Fibroblast of skin of left biceps (primary cell): ENCODE measurements around the gene POLN.

Experiments used
- DNase-seq, 2 experiments: peaks; one replicate each; pipeline ENCODE4 v3.0.0-alpha.2; 2013; ENCODE audit warnings: low read depth in 2 of 2

The POLN gene

DNA sequence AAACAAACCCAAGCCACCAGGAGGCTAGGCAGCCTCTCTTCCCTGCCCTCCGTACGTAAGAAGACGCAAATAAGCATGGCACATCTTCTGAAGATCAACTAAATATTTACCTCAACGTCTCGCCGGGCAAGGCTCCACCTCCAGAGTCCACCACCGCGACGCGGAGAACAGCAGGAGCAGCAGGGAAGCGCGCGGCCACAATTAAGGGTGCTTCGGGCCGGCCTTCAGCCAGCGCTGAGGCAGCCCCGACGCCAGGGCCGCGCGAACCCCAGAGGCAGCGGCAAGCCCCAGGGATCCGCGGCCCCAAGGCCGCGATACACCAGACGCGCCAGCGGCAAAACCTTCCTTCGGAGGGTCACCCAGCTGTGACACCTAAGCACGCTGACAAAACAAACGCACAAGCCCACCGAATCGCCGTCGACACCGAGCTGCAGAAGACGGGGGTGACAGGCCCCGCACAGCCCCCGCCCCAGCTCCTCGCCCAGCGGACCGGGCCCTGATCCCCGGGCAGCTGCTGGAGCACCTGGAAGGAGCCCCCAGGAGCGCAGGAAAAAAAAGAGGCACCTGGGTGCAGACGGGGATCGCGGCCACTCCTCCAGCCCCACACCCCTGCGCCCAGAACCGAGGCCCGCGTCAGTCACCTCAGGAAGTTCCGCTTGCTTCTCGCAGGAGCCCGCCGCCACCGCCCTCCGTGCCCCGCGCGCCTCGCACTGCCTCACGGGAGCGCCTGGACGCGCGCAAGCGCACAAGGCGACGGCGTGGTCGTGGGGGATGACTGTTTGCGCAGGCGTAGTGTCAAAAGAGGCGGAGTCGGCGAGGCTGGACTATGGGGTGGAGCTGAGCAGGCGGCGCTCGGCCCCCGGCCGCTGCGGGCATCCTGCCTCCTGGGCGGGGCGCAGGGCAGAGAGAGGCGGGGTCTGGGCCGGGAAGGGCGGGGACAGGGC is at the start of gene POLN, which contains the start of gene HAUS3:
TSS of gene POLN (minus strand) at position 712 of the 944 bp plus-strand sequence. CDS start 12,890 bp downstream, outside the sequence.
TSS of gene HAUS3 (minus strand) at position 712 of the 944 bp plus-strand sequence. CDS start 1,175 bp downstream, outside the sequence.
- DNase-seq = peak; percentile 90 to 92

GRCh38 chr4:2290974-2291704 is 49.2 kb upstream of the POLN start:
- no peak for DNase-seq

DNA sequence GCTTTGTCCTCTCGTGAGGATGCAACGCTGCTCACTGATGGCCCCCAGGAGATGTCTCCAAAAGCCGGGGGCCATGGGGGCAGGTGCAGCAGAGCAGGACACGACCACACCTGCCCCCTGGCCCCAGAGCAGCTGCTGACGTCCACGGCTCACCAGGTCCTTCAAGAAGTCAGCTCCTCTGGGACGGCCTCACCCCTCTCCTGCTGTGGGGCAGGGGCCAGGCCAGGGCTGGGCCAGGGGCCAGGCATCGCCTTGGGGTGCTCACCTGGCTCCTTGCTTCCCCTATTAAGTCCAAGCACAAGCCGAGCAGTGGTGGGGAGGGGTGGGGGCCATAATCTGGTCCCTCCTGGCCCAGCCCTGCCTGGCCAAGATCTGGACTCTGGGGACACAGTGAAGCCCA is 48.6 kb upstream of the POLN start:
- DNase-seq = no peak

DNA sequence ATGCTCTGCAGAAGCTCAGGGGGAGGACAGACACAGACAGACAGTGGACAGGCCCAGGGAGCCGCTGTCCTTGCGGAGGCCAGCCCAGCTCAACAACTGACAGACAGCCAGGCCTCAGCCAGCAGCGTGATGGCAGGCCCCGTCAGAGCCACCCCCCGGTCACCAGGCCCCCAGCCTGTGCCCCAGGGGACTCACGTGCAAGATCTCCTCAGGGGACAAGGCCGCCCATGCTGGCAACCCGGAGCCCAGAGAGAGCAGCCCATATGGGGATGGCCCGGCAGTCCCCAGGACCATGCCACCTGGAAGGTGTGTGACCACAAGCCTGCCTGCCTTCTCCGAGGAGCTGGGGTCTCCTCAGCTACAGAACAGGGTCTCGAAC is 48.0 kb upstream of the POLN start:
- DNase-seq = no peak

DNA sequence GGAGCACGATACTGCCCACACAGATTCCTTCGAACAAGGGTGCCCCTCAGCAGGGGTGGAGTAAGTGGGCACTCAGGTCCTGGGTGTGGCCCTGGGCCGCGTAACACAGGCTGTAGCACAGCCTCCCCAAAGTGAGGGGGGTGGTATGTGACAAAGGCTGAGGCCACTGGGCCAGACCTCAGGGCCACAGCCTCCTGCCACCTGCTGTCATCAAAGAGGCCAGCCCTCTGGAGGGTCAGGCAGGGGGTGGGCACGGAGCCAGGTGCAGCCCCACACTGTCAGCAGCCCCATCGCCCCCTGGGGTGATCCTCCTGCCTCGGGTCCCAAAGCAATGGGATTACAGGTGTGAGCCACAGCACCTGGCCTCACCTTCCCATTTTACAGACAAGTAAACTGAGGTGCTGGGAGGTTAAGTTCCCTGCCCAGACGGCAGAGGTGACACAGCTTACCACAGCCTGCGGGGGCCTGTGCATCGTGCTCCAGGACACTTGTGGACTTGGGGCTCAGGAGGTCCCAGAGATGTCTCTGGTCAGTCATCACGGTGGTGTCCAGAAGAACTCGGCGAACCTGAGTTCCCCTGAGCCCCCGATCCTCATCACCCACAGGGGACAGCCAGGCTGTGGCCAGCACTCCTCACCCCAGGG is 47.5 kb upstream of the POLN start:
- DNase-seq = no peak

DNA sequence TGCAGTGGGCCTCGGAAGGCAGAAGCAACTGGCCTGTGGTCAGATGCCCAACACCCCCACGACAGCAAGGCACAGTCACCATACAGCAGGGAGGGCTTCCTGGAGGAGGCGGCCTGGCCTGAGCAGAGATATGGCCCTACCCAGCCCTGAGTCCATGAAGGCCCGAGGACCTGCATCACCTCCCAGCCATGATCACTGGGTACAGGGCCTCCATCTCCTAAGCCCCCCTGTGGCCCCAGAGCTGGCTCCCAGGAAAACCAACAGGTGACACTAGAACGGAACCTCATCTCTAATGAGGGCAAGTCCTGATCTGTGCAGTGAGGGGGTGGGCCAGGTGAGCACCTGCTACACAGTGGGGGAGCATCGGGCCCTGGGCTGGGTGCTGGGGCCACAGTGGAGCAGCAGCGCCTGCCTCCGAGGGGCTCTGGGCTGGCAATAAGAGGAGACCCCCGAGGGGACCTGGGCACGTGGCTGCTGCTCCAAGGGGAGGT is 46.2 kb upstream of the POLN start:
- DNase-seq = no peak

DNA sequence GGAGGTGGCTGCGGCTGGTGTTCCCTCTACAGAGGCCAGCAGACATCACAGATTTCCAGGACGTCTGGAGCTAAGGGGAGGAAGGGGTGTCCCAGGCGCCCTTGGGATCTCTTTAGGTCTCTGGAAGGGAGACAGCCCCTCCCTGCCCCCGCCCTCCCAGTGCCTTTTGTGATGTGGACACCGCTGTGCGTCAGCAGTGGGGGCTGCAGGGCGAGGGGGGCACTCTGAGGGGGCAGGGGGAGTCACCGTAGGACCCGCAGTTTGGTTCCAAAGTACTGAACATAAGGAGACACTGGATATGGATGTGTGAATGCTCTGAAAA is 45.6 kb upstream of the POLN start:
- DNase-seq = no peak

DNA sequence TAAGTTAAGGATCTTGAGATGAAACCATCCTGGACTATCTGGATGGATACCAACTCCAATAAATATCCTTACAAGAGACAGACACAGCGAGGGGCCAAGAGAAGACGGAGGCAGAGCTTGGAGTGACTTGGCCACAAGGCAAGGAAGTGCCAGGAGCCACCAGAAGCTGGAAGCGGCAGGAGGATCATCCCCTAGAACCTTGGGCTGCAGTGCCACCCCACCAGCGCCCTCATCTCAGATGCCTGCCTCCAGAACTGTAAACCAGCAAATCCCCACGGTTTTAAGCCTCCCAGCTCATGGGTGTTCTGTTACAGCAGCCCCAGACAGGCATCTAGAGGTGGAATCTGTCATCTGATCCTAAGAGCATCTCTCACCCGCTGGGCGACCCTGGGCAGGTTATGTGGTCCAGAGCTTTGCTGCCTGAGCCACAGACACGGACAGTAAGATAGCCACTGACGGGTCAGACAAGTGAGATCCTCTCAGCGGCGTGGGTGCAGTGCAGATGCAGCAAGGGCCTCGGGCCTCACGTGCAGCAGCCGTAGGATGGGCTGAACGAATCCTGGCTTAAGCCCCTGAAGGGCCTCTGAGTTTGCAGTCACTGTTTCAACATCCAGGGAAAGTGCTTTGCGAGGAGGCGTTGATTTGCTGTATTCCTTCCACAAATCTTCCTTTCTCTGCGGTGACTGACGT is 45.1 kb upstream of the POLN start:
- no peak for DNase-seq

DNA sequence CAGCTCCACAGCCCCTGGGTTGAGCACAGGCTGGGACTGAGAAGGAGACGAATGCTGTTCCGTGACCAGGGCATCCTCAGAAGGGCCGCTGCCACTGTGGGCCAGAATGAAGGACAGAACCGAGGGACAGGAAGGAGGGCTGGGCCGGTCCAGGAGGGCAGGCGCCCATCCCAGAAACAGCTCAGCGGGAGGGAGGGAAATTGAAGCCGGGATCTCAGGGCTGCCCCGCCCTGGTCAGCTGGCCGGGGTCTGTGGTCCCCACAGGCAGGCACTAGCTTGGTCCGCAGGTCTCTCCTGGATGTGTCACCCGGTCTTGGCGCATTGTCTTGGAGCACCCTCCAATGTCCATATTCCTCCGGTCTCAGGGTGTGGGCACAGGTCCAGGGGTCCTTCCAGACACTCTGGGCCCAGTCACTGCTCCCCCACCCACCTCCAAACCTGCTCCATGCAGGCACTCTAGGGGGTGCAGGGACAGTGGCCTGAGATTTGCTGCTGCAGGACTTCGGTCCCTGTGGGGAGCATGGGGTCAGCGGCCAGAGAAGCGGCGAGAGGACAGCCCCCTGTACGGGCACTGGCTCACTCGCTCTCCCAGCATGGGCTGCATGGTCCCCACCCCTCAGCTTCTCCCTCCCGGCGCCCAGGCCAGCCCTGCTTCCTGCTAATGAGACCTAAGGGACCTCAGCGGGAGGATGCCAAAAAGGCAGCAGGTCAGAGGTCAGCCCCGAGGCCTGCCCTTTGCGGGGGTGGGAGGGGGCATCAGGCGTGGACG is 43.9 kb upstream of the POLN start:
- no peak for DNase-seq

DNA sequence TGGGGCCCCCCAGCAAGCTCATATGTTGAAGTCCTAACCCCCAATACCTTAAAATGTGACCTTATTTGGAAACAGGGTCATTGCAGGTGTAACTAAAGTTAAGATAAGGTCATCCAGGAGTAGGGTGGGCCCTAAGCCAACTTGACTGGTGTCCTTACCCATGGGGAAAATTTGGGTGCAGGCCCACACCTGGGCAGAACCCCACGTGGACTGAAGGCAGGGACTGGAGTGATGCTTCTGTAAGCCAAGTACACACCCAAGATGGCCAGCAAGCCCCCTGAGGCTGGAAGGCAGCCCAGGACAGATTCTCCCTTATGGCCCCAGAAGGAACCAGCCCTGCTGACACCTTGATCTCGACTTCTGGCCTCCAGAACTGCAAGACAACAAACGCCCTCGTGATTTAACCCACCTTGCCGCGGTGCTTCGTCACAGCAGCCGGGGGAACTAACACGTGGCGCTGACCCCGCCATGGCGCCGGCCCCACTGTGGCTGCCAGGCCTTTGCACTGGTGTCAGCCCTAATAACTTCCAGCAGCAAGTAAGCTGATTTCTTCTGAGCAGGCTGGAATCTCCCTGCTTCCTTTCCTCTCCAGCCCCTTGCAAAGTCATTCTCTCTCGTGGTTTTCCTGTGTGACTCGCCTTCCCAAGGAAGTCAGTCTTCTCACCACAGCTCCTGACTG is 43.2 kb upstream of the POLN start:
- DNase-seq = peak in 1 of 2 experiments; percentile 15

- no peak for DNase-seq
Measured at GRCh38 chr4:2284161-2284933, 42.4 kb upstream of the POLN start.

- DNase-seq = no peak
Measured at GRCh38 chr4:2283199-2283711, 41.3 kb upstream of the POLN start.

DNA sequence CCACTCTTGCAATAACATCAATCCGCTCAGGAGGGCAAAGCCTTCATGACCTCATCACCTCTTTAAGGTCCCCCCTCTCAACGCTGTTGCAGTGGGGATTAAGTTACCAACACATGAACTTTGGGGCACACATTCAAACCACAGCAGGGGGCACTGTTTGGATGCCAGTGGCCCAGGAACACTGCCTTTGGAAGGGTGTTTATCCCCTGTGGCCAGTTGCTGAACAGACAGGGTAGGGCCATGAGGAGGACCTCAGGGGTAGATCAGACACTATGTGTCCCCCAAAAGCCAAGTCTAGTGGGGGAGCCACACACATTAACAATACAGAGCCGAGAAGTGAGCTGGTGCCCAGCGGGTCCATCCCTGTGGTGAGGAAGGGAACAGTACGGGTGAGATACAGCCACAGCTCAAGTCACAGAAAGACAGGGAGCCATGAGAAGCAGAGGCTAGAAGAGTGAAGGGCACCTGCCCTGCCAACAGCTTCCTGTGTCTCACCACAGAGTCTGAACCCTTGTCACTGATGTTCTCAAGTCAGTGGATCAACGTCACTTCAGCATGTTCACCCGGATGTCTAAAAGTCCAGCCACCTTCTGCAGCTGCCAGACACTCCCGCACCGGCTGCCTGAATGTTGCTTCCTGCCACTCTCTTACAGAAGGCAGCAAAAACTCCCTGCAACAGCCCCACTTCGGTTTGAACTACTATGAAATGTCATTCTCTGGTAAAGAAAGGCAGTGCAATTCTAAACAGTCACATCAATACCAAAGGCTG is 39.8 kb upstream of the POLN start:
- no peak for DNase-seq

DNA sequence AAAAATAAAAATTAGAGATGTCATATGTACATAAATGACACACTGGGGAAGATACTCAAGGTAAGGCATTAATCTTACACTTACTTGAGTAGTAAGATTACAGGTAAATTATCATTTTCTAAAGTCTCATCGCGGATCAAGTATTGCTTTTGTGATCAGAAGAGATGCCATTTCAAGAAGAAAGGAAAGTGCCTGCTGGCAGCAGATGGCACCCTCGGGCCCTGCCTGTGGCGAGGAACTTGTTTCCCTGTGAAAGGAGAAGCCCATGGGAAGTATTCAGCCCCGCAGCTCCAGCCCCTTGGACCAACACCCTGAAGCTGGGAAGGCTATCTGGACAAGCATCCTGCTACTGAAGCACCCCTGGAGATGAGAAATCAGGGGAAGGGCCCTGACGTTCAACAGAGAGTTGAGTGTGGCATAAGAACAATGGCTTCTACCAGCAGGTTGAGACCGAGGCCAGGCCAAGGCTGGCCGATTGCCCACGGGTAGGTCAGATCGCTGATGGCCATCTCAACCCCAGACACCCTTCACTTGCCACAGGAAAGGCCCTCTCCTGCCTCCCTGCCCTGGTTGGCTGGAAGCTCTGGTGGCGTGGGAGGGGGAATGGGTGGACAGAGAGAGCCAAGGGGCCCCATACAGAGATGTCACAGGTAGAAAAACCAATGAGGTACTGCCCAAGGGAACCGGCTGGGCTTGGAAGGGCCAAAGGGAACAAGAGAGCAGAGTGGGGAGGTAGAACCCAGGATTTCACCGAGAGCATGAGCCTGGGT is 38.8 kb upstream of the POLN start:
- no peak for DNase-seq

DNA sequence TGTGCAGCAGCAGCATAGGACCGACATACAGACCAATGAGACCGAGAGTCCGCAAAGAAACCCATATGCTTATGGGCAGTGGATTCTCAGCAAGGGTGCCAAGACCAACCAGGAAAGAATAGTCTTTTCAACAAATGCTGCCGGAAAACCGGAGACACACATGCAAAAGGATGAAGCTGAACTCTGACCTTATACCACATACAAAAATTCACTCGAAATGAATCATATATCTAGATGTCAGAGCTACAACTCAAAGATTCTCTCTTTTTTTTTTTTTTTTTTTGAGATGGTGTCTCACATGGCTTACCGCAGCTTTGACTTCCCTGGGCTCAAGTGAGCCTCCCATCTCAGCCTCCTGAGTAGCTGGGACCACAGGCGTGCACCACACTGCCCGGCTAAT is 36.0 kb upstream of the POLN start:
- no peak for DNase-seq

DNA sequence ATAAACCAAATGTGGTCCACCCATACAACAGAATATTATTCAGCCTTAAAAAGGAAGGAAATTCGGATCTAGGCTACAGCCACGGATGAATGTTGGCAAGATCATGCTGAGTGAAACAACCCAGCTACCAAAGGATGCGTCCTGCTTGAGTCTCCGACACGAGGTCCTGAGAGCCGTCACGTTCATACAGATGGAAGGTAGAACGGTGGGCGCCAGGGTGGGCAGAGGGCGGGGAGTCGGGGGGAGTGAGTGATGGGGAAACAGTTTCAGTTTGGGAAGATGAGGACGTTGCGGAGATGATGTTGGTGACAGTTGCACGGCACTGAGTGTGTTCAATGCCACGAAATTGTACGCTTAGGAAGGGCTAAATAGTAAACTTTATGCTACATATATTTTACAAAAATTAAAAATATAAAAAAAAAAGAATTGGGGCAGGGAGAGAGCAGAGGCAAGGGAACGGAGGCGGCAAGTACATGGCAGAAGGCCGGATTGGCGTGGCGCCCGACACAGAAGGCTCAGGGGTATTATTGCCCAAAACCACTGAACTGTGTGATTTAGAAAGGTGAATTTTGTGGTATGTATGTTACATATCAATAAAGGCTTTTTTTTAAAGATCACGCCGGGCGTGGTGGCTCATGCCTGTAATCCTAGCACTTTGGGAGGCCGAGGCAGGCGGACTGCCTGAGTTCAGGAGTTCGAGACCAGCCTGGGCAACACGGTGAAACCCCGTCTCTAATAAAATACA is 34.8 kb upstream of the POLN start:
- DNase-seq = no peak
